A549 (cell line): ENCODE results near the gene ZBTB45.

Source experiments
- CBX2 ChIP-seq: fragments of 200-600 bp; sonication (generic); IDR thresholded peaks from 2 replicates; pipeline ENCODE4 v1.6.1; 2016; ENCODE audit warnings: low read depth, mild to moderate bottlenecking, borderline replicate concordance
- CTCF ChIP-seq: fragments of >200 bp; sonication (Bioruptor Twin); formaldehyde crosslinking; IDR thresholded peaks from 3 replicates; pipeline ENCODE4 v1.5.1; 2016
- E2F6 ChIP-seq: IDR thresholded peaks from 2 replicates; pipeline ENCODE4 v1.6.1; 2012; ENCODE audit warnings: low read depth, borderline replicate concordance
- ELK1 ChIP-seq: fragments of 150-350 bp; IDR thresholded peaks from 2 replicates; pipeline ENCODE4 v1.6.1; 2014; ENCODE audit warnings: low read depth, mild to moderate bottlenecking, low read length
- EP300 ChIP-seq, 2 experiments: fragments of >200 bp; sonication (Bioruptor Twin); formaldehyde crosslinking; IDR thresholded peaks; 2 replicates in 1 of 2; 3 replicates in 1 of 2; pipeline ENCODE4 v1.6.1; 2016 to 2017
- HMGXB4 ChIP-seq: fragments of 250-450 bp; sonication (Bioruptor Pico); IDR thresholded peaks from 2 replicates; pipeline ENCODE4 v1.5.0; 2021; ENCODE audit warnings: mild to moderate bottlenecking, moderate library complexity, borderline replicate concordance
- PBX3 ChIP-seq: IDR thresholded peaks from 2 replicates; pipeline ENCODE4 v1.6.1; 2012
- POLR2A ChIP-seq: IDR thresholded peaks from 2 replicates; pipeline ENCODE4 v1.6.1; 2012; ENCODE audit warnings: mild to moderate bottlenecking, low read length
- RCOR1 ChIP-seq: fragments of 150-350 bp; IDR thresholded peaks from 2 replicates; pipeline ENCODE4 v1.6.1; 2014; ENCODE audit warnings: antibody characterized with exemption, low read length, low read depth
- REST ChIP-seq: fragments of 200-600 bp; sonication (generic); IDR thresholded peaks from 2 replicates; pipeline ENCODE4 v1.6.1; 2016; ENCODE audit warnings: antibody characterized with exemption, mild to moderate bottlenecking, moderate library complexity
- RNF2 ChIP-seq: fragments of 200-600 bp; sonication (generic); IDR thresholded peaks from 2 replicates; pipeline ENCODE4 v1.6.1; 2016; ENCODE audit warnings: low read depth, mild to moderate bottlenecking, antibody characterized with exemption, moderate library complexity, borderline replicate concordance
- SMC3 ChIP-seq: fragments of >200 bp; sonication (Bioruptor Twin); formaldehyde crosslinking; IDR thresholded peaks from 3 replicates; pipeline ENCODE4 v1.6.1; 2018; ENCODE audit warnings: inconsistent platforms

GRCh38 chr19:58516246-58516836 is 3.3 kb downstream of the ZBTB45 start:
- TF ChIP-seq CTCF = no peak
- no peak for TF ChIP-seq E2F6
- TF ChIP-seq ELK1 = no peak
- TF ChIP-seq POLR2A = no peak
- TF ChIP-seq REST = no peak
- no peak for TF ChIP-seq RCOR1
- TF ChIP-seq RNF2 = no peak
- no peak for TF ChIP-seq PBX3
- no peak for TF ChIP-seq CBX2
- no peak for TF ChIP-seq HMGXB4 (CRISPR knock-in tag)
- TF ChIP-seq EP300 (IDR thresholded peaks at IDR 0.05) = no peak
- TF ChIP-seq SMC3 = no peak
